Right atrium auricular region (tissue), 2 donors: ENCODE data around the gene TNFRSF11A. TPM values are rescaled to one million over a fixed set of nuclear protein-coding genes. Genes with fewer than 3 reads are reported as not detected.
A peak's percentile ranks its signal among the peaks of the same experiment; 100 is the strongest.

Experiments
- DNase-seq: peaks from one replicate; pipeline ENCODE4 v3.0.0-alpha.2; 2019; ENCODE audit warnings: low spot score
- H3K27ac ChIP-seq, 2 donors: fragments of 200-600 bp; sonication (generic); 1 replicate in 1 of 2; 2 replicates in 1 of 2; pipeline ENCODE4 v1.5.1; 2016 to 2019
- H3K27me3 ChIP-seq, 2 donors: fragments of 200-600 bp; sonication (generic); one replicate each; pipeline versions ENCODE4 v1.5.1 to v1.6.0; 2017 to 2019
- H3K36me3 ChIP-seq: fragments of 200-600 bp; sonication (generic); one replicate; pipeline ENCODE4 v1.5.1; 2016
- H3K4me1 ChIP-seq, 2 donors: fragments of 200-600 bp; sonication (generic); one replicate each; pipeline versions ENCODE4 v1.5.1 to v1.6.0; 2017 to 2019
- H3K4me3 ChIP-seq, 2 donors: fragments of 200-600 bp; sonication (generic); 1 replicate in 1 of 2; 2 replicates in 1 of 2; pipeline ENCODE4 v1.5.1; 2017 to 2019; ENCODE audit warnings: mild to moderate bottlenecking in 1 of 2, moderate library complexity in 1 of 2
- H3K9me3 ChIP-seq, 2 donors: fragments of 200-600 bp; sonication (generic); one replicate each; pipeline ENCODE4 v1.5.1; 2019
- total RNA-seq, 2 donors: library from RNA; depleted of rRNA; stranded (reverse); fragments of >200 nt; gene quantifications; one replicate each; pipeline ENCODE4 v1.1.0, GENCODE V29; 2016
- TF ChIP-seq, protein P1 (sequence below), 2 donors: fragments of 200-600 bp; sonication (generic); IDR thresholded peaks; one replicate each; pipeline ENCODE4 v1.5.1; 2019; ENCODE audit warnings: antibody characterized with exemption in 2 of 2

Gene TNFRSF11A
- total RNA-seq, 2 donors from 2014 or later, result 0.56 to 1.8 TPM

- peaks cover 0 to 65% of the 10 kb centered on the region in 2 donors for H3K4me1 ChIP-seq
- TF ChIP-seq, protein P1, sequence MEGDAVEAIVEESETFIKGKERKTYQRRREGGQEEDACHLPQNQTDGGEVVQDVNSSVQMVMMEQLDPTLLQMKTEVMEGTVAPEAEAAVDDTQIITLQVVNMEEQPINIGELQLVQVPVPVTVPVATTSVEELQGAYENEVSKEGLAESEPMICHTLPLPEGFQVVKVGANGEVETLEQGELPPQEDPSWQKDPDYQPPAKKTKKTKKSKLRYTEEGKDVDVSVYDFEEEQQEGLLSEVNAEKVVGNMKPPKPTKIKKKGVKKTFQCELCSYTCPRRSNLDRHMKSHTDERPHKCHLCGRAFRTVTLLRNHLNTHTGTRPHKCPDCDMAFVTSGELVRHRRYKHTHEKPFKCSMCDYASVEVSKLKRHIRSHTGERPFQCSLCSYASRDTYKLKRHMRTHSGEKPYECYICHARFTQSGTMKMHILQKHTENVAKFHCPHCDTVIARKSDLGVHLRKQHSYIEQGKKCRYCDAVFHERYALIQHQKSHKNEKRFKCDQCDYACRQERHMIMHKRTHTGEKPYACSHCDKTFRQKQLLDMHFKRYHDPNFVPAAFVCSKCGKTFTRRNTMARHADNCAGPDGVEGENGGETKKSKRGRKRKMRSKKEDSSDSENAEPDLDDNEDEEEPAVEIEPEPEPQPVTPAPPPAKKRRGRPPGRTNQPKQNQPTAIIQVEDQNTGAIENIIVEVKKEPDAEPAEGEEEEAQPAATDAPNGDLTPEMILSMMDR (IDR thresholded peaks at IDR 0.05), result no peak
Observed at GRCh38 chr18:62326646-62327348, 1.7 kb downstream of the TNFRSF11A start.

DNA sequence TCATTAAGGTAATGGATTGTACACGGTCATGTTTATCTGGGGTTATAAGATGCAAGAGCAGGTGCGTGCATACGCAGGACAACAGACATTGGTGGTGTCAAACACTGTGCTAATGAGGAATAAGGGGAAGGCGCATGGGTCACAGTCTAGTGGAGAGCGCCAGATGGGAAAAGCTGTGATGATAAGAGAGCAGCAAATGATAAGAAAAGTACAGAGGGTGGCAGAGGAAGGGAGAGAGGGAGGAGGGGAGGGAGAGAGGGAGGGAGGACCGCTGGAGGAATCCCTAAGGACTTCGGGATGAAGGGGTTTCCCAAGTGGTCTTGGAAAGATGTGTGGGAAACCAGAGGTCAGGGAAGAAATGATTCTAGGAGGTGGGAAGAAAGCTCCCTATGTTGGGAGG, 2.9 kb downstream of the TNFRSF11A start:
- no peaks in the 10 kb centered on the region for H3K9me3 ChIP-seq
- peaks cover 0 to 65% of the 10 kb centered on the region in 2 donors for H3K4me1 ChIP-seq
- no peak overlapping the region for H3K4me3 ChIP-seq
- peaks cover 4 to 23% of the 10 kb centered on the region in 2 donors for H3K27me3 ChIP-seq
- TF ChIP-seq, protein P1 (IDR thresholded peaks at IDR 0.05), result no peak
- H3K36me3 ChIP-seq, result no peaks in the 10 kb centered on the region
- no peak for DNase-seq
- H3K27ac ChIP-seq, result no peak overlapping the region

More at GRCh38 chr18:62326646-62327348, 1.7 kb downstream of the TNFRSF11A start:
- H3K27ac ChIP-seq, result no peak overlapping the region
- H3K36me3 ChIP-seq, result no peaks in the 10 kb centered on the region
- DNase-seq, result no peak
- H3K9me3 ChIP-seq, result no peaks in the 10 kb centered on the region
- no peak overlapping the region for H3K4me3 ChIP-seq
- H3K27me3 ChIP-seq, result peaks cover 4 to 23% of the 10 kb centered on the region in 2 donors

DNA sequence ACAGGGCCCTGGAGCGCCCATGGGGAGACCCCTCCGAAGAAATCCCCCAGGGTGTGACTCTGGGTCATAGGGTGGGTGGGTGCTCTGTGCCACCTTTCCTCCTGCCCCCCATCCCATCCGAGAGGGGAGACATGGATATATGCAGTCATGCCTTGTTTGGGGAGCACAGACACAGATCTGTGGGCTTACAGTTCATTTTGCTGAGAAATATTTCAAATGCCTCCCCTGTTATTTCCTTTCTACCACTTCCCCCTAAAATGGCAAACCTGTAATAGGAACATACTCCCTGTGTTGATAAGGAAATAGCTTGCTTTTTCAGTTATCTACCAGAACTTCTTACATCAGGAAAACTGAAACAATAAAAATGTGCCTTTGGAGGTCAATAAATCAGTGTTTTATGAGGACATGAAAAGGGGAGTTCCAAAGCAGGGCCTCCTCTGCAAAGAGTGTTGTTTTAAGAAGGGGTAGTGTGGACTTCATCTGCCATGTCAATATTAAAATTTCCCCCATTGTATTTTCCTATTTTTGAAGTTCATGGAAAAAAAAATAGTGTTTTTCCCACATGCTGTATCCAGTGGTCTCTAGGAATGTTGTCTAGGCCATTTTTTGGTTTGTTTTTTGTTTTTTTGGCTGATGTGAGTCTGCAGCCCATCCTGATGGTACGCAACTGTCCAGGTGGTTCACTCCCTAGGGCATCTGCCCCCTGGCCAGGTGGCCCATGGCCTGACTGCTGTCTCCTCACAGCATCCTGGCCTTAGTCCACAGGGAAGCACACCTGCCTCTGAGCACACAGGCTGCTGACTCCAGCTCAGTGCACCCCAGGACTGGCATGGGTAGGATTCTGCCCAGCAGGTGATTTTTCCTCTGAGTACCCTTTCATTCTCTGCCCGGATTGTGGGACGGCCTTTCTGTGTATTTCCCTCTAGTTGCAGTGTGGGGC, 3.7 kb downstream of the TNFRSF11A start:
- H3K9me3 ChIP-seq, result no peaks in the 10 kb centered on the region
- peak overlapping the region in 1 of 2 donors; percentile 56 for H3K27ac ChIP-seq
- H3K4me3 ChIP-seq, result no peak overlapping the region
- peaks cover 0 to 65% of the 10 kb centered on the region in 2 donors for H3K4me1 ChIP-seq
- H3K36me3 ChIP-seq, result no peaks in the 10 kb centered on the region
- no peak for DNase-seq
- TF ChIP-seq, protein P1 (IDR thresholded peaks at IDR 0.05), result no peak
- peaks cover 4 to 23% of the 10 kb centered on the region in 2 donors for H3K27me3 ChIP-seq

DNA sequence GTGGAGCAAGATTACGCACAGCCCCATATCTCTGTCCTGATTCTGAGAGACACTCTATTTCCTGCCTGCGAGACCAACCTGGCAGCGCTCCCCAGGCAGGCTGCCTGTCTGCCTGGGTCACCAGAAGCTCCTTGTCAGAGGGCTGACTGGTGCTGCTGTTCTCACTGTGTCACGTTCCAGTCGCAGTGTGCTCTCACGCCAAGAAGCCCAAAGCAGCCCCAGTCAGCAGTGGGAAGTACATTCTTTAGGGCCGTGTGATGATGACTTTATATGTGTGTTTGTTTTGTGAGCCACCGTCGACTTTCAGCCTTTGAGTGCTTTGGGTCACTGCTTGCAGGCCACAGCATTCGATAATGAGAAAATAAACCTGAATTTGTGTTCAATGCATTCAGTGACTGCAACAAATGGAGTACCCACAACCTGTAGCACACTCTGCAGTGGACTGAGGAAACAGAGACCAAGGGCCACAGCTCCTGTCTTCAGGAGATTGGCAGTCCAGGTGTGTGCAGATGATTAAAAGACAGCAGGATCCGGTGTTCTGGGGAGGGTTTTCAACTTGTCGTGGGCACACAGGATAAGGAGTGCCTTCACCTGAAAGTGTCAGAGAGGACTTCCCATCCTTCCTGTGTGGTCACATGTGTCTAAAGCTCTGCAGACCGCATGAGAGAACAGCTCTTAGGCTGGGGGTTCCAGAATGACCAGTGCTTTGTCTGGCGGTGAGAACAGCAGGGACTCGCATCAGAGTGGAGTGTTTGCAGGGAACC, 4.8 kb downstream of the TNFRSF11A start:
- Histone ChIP-seq H3K9me3 (no peaks in the 10 kb centered on the region), H3K27ac (peak overlapping the region in 1 of 2 donors; percentile 56), H3K27me3 (peaks cover 4 to 23% of the 10 kb centered on the region in 2 donors), H3K4me3 (no peak overlapping the region), H3K36me3 (no peaks in the 10 kb centered on the region), H3K4me1 (peaks cover 0 to 56% of the 10 kb centered on the region in 2 donors)
- peak; percentile 69 for DNase-seq
- TF ChIP-seq, protein P1 (IDR thresholded peaks at IDR 0.05), result no peak

GRCh38 chr18:62330650-62331049, 5.5 kb downstream of the TNFRSF11A start:
- Histone ChIP-seq H3K27me3 (peaks cover 2 to 21% of the 10 kb centered on the region in 2 donors), H3K27ac (no peak overlapping the region), H3K36me3 (no peaks in the 10 kb centered on the region), H3K9me3 (no peaks in the 10 kb centered on the region), H3K4me1 (peaks cover 0 to 52% of the 10 kb centered on the region in 2 donors), H3K4me3 (no peak overlapping the region)
- DNase-seq, result no peak
- TF ChIP-seq, protein P1 (IDR thresholded peaks at IDR 0.05), result no peak
